Activated naive CD4-positive, alpha-beta T cell treated with anti-CD3 and anti-CD28 coated beads, Interleukin-2, amount 50 U/mL, for 24 hours (primary cell): Measurements from ENCODE around the gene EFCAB13.
A peak's percentile ranks its signal among the peaks of the same experiment; 100 is the strongest.

Experiments used
- H3K27ac Mint-ChIP-seq: one replicate; pipeline ENCODE4 v1.8.0; 2021; ENCODE audit warnings: mild to moderate bottlenecking, mixed read lengths
- H3K27me3 Mint-ChIP-seq: one replicate; pipeline ENCODE4 v1.8.0; 2021; ENCODE audit warnings: mixed read lengths
- H3K36me3 Mint-ChIP-seq: one replicate; pipeline ENCODE4 v1.8.0; 2021; ENCODE audit warnings: mixed read lengths
- H3K4me1 Mint-ChIP-seq: one replicate; pipeline ENCODE4 v1.8.0; 2021; ENCODE audit warnings: mixed read lengths
- H3K4me3 Mint-ChIP-seq: one replicate; pipeline ENCODE4 v1.8.0; 2021; ENCODE audit warnings: mild to moderate bottlenecking, mixed read lengths
- H3K9me3 Mint-ChIP-seq: one replicate; pipeline ENCODE4 v1.8.0; 2021; ENCODE audit warnings: mixed read lengths

EFCAB13 gene, protein sequence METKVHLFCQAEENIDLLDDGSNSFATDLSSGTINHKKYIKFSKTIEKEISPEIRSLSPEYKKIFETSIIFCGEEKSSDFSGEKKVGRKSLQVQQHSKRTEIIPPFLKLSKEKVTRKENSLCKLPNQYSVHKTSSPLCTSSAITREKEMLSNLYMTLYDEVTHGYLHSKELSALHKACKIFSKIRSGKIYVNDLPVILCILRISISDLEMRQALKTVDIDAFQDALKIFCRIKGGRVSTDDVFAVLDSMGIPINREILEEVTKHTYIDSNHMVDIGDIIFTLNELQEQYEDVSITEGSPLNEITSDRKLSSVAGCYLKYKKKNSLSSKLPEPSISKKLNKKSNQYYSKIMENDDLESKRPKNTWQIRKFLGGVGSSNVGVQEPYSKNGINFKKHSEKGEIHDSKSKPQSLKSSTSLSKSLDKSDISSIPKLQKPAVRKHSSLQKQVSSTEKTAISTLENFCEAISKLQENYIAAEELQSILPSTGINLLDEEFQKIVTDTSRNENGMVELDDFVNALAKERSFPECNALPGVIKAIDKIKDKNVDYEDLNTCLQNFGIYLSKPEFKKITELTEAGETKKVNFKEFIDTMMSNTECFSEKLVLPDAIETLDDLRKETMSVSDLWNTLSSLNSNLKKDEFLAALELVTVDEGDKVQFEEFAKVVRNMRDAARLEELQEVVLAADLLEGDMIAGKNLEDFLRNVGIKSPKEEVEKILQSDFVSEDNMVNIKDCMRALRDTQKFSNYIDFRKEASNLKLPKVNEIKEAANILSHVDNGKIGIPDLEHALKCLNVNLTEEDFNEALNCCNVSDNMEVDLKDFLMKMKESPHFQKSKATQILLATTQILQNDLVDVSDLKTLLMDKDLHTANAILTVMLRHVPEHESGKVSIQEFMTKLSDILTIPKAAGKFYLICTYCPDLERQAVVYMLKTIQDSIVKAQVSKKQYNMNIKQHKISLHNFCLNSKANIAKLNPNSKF

DNA sequence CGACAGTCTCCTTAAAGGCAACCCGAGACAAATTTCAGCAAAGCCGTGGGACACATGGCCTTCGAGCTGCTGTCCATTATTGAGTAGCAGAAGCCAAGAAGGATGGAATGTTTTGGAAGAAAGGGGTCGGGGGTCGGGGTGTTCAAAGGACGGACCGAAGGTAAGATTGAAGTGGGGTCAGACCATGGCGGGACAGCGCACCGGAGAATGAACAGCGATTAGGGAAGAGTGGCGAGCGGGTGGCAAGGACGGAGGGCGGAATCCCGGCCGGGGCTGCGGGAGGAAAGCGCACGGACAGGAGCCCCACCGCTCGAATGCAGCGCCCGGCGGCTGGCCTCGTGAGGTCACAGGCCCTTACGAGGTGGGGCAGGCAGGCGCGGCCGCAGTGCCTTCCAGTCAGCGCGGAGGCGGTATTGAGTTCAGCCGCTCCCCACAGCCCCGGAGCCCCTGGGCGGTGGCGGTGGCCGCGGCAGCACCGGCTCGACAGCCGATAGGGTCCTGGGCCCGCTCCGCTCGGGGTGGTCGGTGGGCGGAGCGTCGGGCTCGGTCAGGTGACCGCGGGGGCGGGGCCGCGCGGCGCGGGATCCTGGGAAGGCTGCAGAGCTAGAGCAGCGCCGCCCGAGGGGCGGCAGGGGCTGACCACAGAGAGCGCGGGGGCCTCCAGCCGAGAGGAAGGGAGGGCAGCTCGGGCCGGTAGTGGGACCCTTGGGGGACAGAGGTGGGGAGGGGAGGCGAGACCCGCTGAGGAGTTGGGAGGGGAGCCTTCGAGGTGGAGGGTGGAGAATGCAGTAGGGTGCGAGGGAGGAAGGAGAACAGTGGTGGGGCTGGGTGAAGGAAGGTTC is at the start of gene EFCAB13:
Gene EFCAB13, plus strand, starts transcription at position 574 of the 842 bp plus-strand sequence. CDS start 4,399 bp downstream, outside the sequence.
- H3K9me3 Mint-ChIP-seq, result no peaks in the 10 kb centered on the region
- H3K36me3 Mint-ChIP-seq, result peaks cover 1% of the 10 kb centered on the region
- peaks cover 21% of the 10 kb centered on the region for H3K4me1 Mint-ChIP-seq
- peak within 1 kb of the TSS; percentile 96 for H3K4me3 Mint-ChIP-seq
- H3K27ac Mint-ChIP-seq, result peak within 1 kb of the TSS; percentile 96
- H3K27me3 Mint-ChIP-seq, result no peaks in the 10 kb centered on the region

DNA sequence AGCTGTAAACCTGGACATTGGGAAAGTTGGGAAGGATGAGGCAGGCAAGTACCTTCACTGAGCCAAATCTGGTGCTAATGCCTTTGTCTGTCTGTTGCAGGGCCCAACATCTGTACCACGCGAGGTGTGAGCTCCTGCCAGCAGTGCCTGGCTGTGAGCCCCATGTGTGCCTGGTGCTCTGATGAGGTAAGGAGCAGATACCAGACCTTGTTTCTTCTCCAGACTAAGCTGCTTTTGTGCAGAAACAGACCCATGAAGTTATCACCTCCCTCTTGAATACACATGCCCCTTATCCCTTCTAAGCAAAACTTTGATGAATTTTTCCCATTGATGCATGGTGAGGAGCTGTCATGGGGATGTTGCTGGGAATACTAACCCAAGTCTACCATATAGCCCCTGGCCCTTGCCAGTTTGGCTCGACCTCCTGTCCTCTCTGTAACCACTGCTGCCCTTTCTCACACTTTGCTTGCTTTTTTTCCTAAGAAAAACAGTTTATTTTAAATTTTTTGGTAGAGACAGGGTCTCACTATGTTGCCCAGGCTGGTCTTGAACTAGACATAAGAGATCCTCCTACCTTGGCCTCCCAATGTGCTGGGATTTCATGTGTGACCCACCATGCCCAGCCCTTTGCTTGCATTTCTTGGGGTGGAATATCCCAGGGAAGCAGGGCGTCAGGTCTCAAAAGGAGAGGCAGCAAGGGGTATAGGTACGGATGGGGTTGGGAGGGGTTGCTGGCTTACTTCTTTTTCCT is 49.3 kb upstream of the EFCAB13 start:
- H3K27ac Mint-ChIP-seq, result no peak overlapping the region
- H3K27me3 Mint-ChIP-seq, result peaks cover 3% of the 10 kb centered on the region
- H3K36me3 Mint-ChIP-seq, result no peaks in the 10 kb centered on the region
- no peak overlapping the region for H3K4me3 Mint-ChIP-seq
- peaks cover 2% of the 10 kb centered on the region for H3K9me3 Mint-ChIP-seq
- no peaks in the 10 kb centered on the region for H3K4me1 Mint-ChIP-seq

DNA sequence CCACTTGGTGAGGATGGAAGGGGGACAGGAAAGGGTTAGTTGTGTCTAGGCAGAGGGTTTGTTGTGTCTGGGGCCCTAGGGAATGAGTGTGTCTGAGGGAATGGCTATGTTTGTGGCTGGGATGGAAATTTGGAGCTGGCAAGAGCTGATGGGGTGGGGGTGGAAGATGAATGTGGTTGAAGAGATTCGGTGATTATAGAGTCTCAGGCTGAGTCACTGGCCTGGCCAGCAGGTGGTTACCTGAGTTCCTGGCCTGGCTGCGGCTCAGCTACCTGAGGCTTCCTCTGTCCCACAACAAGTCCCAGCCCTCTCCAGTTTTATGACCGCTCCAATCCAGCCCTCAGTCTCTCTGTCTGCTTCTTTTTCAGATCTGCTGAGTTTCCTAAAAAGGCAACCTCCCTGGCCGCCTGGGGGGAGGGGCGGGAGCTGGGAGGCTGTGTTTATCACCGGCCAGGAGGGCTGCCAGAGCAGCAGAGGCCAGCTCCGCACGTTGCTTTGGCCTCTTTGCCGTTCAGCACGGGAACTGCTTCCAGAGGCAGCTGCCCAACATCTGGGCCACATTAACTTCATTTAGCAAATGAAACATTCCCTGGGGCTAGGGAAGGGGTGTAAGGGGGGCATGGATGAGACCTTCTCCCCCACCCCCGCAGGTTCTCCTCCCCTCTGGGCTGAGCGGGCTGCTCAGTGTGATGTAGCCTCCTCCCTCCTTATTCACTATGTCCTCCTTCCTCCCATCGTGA is 48.3 kb upstream of the EFCAB13 start:
- no peaks in the 10 kb centered on the region for H3K9me3 Mint-ChIP-seq
- no peak overlapping the region for H3K4me3 Mint-ChIP-seq
- H3K27me3 Mint-ChIP-seq, result peaks cover 3% of the 10 kb centered on the region
- H3K4me1 Mint-ChIP-seq, result no peaks in the 10 kb centered on the region
- no peak overlapping the region for H3K27ac Mint-ChIP-seq
- no peaks in the 10 kb centered on the region for H3K36me3 Mint-ChIP-seq

DNA sequence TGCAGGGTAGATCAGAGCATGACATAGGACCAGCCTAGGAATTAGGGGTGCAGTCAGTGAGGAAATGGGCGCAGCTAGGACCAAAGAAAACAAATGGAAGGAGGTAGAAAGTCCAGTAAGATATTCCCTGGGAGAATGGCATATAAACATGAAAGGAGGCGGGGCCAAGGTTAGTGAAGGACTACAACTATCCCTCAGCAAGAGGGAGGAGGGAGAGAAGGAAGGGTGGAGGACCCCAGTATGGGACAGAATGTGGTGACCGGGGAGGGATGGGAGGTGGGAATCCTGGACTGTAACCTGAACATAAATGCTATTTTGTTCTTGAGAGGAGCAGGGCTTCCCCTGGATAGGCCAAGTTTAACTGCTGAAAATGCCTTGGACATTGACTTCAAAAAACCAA is 47.3 kb upstream of the EFCAB13 start:
- Mint-ChIP-seq H3K4me3 (no peak overlapping the region), H3K36me3 (no peaks in the 10 kb centered on the region), H3K9me3 (no peaks in the 10 kb centered on the region), H3K27me3 (peaks cover 3% of the 10 kb centered on the region), H3K4me1 (no peaks in the 10 kb centered on the region), H3K27ac (peak overlapping the region; percentile 63)

DNA sequence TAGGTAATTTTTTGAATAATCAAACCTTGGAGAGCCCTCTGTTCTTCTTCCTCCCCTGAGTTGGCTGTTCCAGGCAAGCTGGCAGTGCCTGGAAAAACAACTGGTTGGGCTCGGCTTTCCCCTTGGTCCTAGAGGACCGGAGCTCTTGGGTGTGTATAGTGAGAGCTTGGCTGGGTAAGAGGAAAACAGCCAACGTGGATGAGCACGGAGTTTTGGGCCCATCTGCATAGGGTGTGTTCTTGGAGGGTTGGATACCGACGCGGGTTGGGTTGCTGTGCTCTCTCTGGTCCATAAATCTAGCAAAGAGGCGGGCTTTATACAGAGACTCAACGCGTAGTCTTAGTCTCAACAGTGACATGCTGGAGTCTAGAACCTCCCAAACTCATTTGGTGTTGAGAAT is 46.9 kb upstream of the EFCAB13 start:
- no peak overlapping the region for H3K27ac Mint-ChIP-seq
- H3K4me3 Mint-ChIP-seq, result no peak overlapping the region
- H3K36me3 Mint-ChIP-seq, result no peaks in the 10 kb centered on the region
- H3K27me3 Mint-ChIP-seq, result peaks cover 3% of the 10 kb centered on the region
- H3K9me3 Mint-ChIP-seq, result no peaks in the 10 kb centered on the region
- H3K4me1 Mint-ChIP-seq, result no peaks in the 10 kb centered on the region

DNA sequence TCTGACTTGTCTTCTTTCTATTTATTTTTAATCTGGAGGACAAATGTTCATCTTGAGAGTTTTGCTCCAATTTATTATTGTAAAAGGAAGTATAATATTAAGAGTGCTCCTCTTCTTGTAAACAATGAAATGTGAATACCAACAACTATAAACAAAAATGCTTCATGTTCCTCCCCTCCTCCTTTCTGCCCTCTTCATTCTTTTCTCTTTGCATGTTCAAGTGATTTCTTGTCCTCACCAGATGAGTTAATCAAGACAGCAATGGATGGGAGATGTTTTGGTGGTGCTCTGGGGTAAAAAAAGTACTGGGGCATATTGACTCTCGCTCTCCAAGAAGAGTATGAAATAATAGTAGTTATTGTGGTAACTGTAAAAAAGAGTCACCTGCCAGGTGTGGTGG is 45.8 kb upstream of the EFCAB13 start:
- H3K27me3 Mint-ChIP-seq, result peaks cover 3% of the 10 kb centered on the region
- H3K4me3 Mint-ChIP-seq, result no peak overlapping the region
- H3K9me3 Mint-ChIP-seq, result no peaks in the 10 kb centered on the region
- no peaks in the 10 kb centered on the region for H3K4me1 Mint-ChIP-seq
- no peak overlapping the region for H3K27ac Mint-ChIP-seq
- H3K36me3 Mint-ChIP-seq, result no peaks in the 10 kb centered on the region

DNA sequence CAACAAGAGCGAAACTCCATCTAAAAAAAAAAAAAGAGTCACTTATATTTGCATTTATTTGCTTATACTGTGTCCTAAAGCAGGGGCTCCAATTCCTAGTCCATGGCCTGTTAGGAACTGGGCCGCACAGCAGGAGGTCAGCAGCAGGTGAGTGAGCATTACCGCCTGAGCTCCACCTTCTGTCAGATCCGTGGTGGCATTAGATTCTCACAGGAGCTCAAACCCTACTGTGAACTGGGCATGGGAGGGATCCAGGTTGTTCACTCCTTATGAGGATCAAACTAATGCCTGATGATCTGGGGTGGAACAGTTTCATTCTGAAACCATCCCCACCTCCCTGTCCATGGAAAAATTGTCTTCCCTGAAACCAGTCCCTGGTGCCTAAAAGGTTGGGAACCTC is 45.2 kb upstream of the EFCAB13 start:
- Mint-ChIP-seq H3K27ac (no peak overlapping the region), H3K27me3 (peaks cover 4% of the 10 kb centered on the region), H3K9me3 (no peaks in the 10 kb centered on the region), H3K4me3 (no peak overlapping the region), H3K4me1 (no peaks in the 10 kb centered on the region), H3K36me3 (no peaks in the 10 kb centered on the region)

DNA sequence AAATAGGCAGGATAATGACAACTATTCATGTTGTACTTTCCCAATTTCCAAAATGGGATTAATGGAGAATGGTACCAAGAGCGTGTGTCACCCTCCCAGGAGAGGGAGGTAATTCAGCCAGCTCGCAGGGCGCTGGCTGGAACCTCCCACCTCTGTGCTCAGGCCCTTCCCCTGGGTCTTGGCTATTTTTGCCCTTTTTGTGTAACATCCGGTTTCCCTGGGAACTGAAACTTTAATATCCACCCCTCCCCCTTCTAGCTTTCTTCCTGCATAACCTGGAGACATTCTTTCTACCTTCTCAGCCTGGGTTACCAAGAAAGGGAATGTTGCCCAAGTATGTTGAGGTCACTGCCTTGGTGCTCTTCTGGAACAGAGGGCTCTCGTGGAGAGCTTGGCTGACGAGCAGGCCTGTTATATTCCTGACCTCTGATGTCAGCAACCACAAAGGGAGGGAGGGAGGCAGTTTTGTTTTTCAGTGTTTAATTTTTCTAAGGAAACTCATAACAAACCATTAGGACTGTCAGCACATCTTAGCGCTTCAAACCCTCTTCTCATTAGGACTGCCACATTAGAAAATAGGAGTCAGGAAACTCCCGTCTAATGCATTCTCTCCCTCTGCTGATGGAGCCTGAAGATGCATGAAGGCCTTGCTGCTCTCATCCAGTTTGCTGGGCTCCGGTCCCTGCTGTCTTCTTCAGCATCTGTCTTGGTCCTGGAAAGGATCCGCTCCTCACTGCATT is 44.5 kb upstream of the EFCAB13 start:
- Mint-ChIP-seq H3K27me3 (peaks cover 9% of the 10 kb centered on the region), H3K4me1 (no peaks in the 10 kb centered on the region), H3K27ac (no peak overlapping the region), H3K9me3 (no peaks in the 10 kb centered on the region), H3K4me3 (no peak overlapping the region), H3K36me3 (no peaks in the 10 kb centered on the region)

DNA sequence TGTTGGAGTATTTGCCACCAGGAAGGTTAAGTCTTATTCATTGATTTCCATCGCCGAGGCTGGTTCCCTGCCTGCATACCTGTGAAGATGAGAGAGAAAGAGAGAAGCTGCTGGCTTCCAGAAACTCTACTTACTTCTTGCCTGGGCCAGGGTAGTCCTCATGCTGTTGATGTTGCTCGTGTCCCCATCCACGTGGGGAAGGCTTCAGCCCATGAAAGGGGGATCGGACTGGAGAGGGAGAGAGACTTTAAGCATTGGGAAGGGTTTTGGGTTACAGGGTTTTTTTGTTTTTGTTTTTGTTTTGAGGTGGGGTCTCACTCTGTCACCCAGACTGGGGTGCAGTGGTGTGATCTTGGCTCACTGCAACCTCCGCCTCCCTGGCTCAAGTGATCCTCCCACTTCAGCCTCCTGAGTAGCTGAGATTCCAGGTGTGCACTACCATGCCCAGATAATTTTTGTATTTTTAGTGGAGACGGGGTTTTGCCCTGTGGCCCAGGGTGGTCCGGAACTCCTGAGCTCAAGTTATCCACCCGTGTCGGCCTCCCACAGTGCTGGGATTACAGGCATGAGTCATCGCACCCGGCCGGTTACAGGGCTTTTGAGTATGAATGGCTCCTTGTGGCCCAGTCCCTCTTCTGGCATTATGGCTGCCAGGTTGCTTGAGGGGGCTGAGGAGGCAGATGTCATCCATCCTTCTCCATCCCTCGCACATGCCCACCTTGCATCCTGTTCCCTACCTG is 43.5 kb upstream of the EFCAB13 start:
- no peaks in the 10 kb centered on the region for H3K4me1 Mint-ChIP-seq

DNA sequence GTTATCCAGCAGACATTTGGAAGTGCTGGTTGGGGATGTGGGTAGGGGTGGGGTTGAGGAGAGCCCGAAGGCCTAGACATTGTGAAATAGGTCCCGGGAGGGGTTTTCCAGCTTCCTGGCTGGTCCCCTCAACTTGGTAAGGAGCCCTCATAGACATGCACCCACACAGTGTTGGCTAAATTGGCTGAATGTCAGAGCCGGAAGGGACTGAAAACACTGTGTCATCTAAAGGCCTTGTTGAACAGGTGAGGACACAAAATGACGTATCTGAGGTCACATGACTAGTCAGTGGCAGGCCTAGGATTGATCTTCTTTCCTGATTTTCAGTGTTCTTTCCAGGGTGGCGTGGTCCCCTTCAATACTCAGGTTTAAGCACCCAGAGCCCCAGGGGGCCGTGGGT is 42.5 kb upstream of the EFCAB13 start:
- H3K27ac Mint-ChIP-seq, result no peak overlapping the region
- no peaks in the 10 kb centered on the region for H3K9me3 Mint-ChIP-seq
- H3K4me3 Mint-ChIP-seq, result no peak overlapping the region
- no peaks in the 10 kb centered on the region for H3K4me1 Mint-ChIP-seq
- peaks cover 6% of the 10 kb centered on the region for H3K27me3 Mint-ChIP-seq
- H3K36me3 Mint-ChIP-seq, result no peaks in the 10 kb centered on the region

More for the DNA sequence above, 43.5 kb upstream of the EFCAB13 start:
- Mint-ChIP-seq H3K4me3 (no peak overlapping the region), H3K36me3 (no peaks in the 10 kb centered on the region), H3K27me3 (peaks cover 6% of the 10 kb centered on the region), H3K9me3 (no peaks in the 10 kb centered on the region), H3K27ac (no peak overlapping the region)

DNA sequence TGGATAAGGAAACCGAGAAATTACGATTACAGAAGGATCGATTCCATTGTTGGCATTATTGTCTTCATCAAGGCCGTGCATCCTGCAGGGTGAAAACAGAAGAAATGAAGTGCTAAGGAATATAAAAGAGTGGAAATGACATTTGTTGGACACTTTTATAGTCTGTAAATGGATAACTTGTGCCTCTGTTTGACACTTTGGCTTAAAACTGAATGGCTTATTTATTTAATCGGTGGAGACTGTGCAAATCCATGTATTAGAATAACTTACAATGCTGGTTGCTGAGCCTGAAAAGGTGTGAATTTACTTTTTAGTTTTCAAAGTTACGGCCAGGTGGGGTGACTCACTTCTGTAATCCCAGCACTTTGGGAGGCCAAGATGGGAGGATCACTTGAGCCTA is 38.8 kb upstream of the EFCAB13 start:
- Mint-ChIP-seq H3K27ac (no peak overlapping the region), H3K4me3 (no peak overlapping the region), H3K27me3 (peaks cover 6% of the 10 kb centered on the region), H3K4me1 (no peaks in the 10 kb centered on the region), H3K9me3 (no peaks in the 10 kb centered on the region), H3K36me3 (no peaks in the 10 kb centered on the region)

DNA sequence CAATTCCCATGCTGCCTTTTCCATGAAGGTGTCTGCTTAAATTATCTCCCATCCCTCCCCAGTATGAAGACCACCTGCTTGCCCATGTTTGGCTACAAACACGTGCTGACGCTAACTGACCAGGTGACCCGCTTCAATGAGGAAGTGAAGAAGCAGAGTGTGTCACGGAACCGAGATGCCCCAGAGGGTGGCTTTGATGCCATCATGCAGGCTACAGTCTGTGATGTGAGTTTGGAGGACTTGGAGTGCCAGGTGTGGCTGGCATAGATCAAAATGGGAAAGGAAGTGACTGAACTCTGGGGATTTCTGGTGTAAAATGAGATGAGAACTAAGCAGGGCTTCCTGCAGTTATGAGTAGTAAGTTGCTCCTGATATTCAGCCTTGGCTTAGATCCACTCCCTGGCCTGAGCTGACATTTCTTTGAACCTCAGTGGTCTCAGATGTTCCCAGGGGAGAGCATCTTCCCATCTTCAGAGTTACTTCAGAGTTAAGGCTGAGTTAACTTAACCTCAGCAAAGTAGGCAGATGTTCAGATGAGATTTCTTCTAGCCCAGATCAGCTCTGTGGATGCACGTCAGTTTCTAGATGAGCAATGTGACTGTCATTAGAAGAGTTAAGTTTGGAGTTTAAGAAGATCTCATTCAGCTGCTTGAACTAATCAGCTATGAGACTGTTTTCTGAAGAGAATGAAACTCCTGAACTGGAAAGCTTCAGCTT is 37.4 kb upstream of the EFCAB13 start:
- H3K27me3 Mint-ChIP-seq, result peaks cover 6% of the 10 kb centered on the region
- no peak overlapping the region for H3K27ac Mint-ChIP-seq
- H3K4me1 Mint-ChIP-seq, result no peaks in the 10 kb centered on the region
- no peaks in the 10 kb centered on the region for H3K36me3 Mint-ChIP-seq
- H3K4me3 Mint-ChIP-seq, result no peak overlapping the region
- no peaks in the 10 kb centered on the region for H3K9me3 Mint-ChIP-seq

DNA sequence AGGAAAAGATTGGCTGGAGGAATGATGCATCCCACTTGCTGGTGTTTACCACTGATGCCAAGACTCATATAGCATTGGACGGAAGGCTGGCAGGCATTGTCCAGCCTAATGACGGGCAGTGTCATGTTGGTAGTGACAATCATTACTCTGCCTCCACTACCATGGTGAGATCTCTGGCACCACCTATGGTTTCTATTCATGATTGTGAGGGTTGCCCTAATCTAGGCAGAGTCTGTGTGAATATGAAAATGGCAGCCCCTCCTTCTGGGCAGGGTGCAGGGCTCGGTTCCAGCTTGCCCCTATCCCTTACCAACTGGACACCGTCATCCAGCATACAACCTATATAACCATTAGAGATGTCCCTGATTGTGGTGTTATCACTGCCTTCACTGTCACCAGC is 36.7 kb upstream of the EFCAB13 start:
- H3K27me3 Mint-ChIP-seq, result peaks cover 6% of the 10 kb centered on the region
- no peaks in the 10 kb centered on the region for H3K9me3 Mint-ChIP-seq
- H3K27ac Mint-ChIP-seq, result no peak overlapping the region
- H3K4me1 Mint-ChIP-seq, result no peaks in the 10 kb centered on the region
- no peaks in the 10 kb centered on the region for H3K36me3 Mint-ChIP-seq
- H3K4me3 Mint-ChIP-seq, result no peak overlapping the region
